DOHH2 (cell line): ENCODE measurements around the gene AMH.

Experiments used
- H3F3A ChIP-seq: fragments of 200-600 bp; sonication (generic), shearing (Covaris generic); 2 replicates; pipeline ENCODE4 v1.6.0; 2016; ENCODE audit warnings: antibody characterized with exemption, mild to moderate bottlenecking; ENCODE audit not compliant: control insufficient read depth, insufficient read depth
- H3K27ac ChIP-seq: fragments of 200-600 bp; sonication (generic); 2 replicates; pipeline ENCODE4 v1.5.1; 2014; ENCODE audit warnings: low read depth, mild to moderate bottlenecking, low read length, moderate library complexity
- H3K27me3 ChIP-seq: fragments of 200-600 bp; sonication (generic); 2 replicates; pipeline ENCODE4 v1.6.1; 2014; ENCODE audit warnings: mild to moderate bottlenecking, low read length, mixed read lengths; ENCODE audit not compliant: control insufficient read depth
- H3K36me3 ChIP-seq: fragments of 200-600 bp; sonication (generic); 2 replicates; pipeline ENCODE4 v1.6.1; 2014; ENCODE audit warnings: mild to moderate bottlenecking, low read length, moderate library complexity, mixed read lengths; ENCODE audit not compliant: control insufficient read depth
- H3K4me1 ChIP-seq: fragments of 200-600 bp; sonication (generic); 2 replicates; pipeline ENCODE4 v1.6.1; 2014; ENCODE audit warnings: mild to moderate bottlenecking, low read length, mixed read lengths; ENCODE audit not compliant: control insufficient read depth
- H3K4me2 ChIP-seq: fragments of 200-600 bp; sonication (generic); 2 replicates; pipeline ENCODE4 v1.6.0; 2014; ENCODE audit warnings: mild to moderate bottlenecking, low read length, moderate library complexity
- H3K4me3 ChIP-seq: fragments of 200-600 bp; sonication (generic); 2 replicates; pipeline ENCODE4 v1.5.1; 2014; ENCODE audit warnings: mild to moderate bottlenecking, low read length, mixed read lengths
- H3K79me2 ChIP-seq: fragments of 200-600 bp; sonication (generic); 2 replicates; pipeline ENCODE4 v1.6.1; 2014; ENCODE audit warnings: mild to moderate bottlenecking, low read length, mixed read lengths; ENCODE audit not compliant: control insufficient read depth
- H3K9me2 ChIP-seq: fragments of 200-600 bp; sonication (generic); replicated peaks from 2 replicates; pipeline ENCODE4 v1.6.1; 2014; ENCODE audit warnings: mild to moderate bottlenecking, low read length, mixed read lengths; ENCODE audit not compliant: control insufficient read depth
- H3K9me3 ChIP-seq: fragments of 200-600 bp; sonication (generic); 2 replicates; pipeline ENCODE4 v1.6.1; 2014; ENCODE audit warnings: antibody characterized with exemption, low read length, mixed read lengths; ENCODE audit not compliant: control insufficient read depth, insufficient read depth
- H4K20me1 ChIP-seq: fragments of 200-600 bp; sonication (generic); 2 replicates; pipeline ENCODE4 v1.6.0; 2014; ENCODE audit warnings: low read depth, mild to moderate bottlenecking, antibody characterized with exemption, low read length, moderate library complexity; ENCODE audit not compliant: control insufficient read depth, insufficient read depth
- CTCF ChIP-seq: fragments of 200-600 bp; sonication (generic); IDR thresholded peaks from one replicate; pipeline ENCODE4 v1.5.1; 2014; ENCODE audit warnings: antibody characterized with exemption, mild to moderate bottlenecking, low read depth, low read length; ENCODE audit not compliant: poor library complexity, severe bottlenecking
- EZH2phosphoT487 ChIP-seq: fragments of 200-600 bp; sonication (generic); IDR thresholded peaks from 2 replicates; pipeline ENCODE4 v1.6.1; 2017; ENCODE audit warnings: borderline replicate concordance, mild to moderate bottlenecking, antibody characterized with exemption, low read length, moderate library complexity, mixed read lengths

Gene AMH

DNA sequence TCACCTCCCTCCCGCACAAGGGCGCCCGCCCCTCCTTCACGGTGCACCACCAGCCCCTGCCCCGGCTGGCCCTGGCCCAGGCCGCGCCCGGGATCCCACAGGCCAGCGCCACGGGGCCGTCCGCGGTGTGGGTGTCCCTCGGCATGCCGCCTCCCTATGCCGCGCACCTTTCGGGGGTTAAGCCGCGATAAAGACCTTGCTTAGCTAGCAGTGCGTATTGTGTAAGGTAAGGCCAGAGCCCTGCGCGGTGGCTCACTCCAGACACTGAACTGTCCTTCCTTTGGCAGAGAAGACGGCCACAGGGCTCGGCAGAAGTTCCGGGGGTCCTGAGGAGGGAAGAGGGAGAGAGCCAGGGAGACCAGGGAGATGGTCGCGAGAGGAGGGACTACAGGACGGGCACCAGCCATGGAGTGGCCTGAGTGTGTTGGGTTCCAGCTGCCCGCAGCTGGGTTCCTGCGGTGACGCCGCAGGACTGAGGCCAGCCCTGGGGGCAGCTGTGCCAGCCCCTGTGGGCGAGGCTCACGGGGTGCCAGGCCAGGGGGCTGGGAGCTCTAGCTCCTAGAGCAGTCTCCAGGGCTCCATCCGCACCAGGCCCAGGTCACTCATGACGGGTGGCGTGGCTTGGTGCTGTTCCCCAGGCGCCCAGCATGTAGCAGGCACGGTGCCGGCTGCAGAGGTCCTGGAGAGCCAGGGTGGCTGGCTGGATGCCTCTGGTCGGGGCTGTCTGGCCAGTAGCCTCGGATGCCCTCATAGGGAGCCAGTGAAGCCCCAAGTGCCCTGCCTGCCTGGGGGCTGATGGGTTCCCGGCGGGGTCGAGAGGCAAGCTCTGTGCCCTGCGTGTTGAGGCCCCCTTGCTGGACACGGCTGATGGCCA is 20.7 kb upstream of the AMH start:
- 0 out of 2 replicates have a peak, but pooled peaks cover 3% of the 10 kb centered on the region for H4K20me1 ChIP-seq
- H3K4me2 ChIP-seq: peak overlapping the region; percentile 88
- H3F3A ChIP-seq: peaks cover 30% of the 10 kb centered on the region
- peaks cover 45% of the 10 kb centered on the region for H3K79me2 ChIP-seq
- H3K4me1 ChIP-seq: peaks cover 51% of the 10 kb centered on the region
- H3K36me3 ChIP-seq: peaks cover 94% of the 10 kb centered on the region
- peak overlapping the region; percentile 65 for H3K4me3 ChIP-seq
- TF ChIP-seq CTCF: no peak
- TF ChIP-seq EZH2phosphoT487: no peak
- no peaks in the 10 kb centered on the region for H3K9me2 ChIP-seq
- no peaks in the 10 kb centered on the region for H3K27me3 ChIP-seq
- no peaks in the 10 kb centered on the region for H3K9me3 ChIP-seq
- H3K27ac ChIP-seq: peak overlapping the region; percentile 90

DNA sequence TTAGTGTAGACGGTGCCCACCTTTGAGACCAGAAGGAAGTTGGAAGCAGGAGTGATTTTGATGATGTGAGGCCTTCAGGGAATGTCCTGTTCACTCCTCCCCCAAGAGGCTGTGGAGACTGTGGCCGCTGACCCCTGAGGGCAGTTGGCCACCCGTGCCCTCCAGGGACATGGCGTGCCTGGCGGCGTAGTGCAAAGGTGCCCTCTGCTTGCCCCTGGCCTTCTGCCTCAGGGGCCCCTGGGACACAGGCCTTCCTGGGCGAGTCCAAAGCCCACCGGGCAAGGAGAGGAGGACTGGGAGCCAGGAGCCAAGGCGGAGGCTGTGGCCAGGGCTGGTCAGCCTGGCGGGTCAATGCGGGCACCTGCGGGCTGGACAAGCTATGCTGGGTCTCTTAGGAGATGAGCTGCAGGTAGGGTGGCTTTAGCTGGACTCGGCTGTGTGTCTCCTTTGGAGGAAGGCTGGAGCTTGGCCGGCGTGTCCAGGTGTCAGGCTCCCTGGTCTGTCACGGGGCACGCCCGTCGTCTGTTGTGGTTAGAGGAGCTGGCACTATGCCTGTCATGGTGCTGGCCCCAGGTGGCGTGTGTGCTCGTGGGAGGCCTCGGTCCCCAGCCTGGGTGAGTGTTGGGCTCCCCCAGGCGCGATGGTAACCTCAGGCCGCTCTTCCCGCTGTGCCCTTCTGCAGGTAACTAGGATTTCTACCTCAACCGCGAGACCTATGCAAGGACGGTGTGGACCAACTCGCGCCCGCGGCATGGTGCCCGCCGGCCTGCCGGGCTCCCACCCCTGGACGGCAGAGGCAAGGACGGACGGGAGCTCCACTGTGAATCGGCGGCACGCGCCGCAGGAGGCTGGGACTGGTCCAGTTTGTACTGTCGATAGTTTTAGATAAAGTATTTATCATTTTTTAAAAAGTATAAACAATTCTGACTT is 19.8 kb upstream of the AMH start:
- no peaks in the 10 kb centered on the region for H3K9me3 ChIP-seq
- peaks cover 55% of the 10 kb centered on the region for H3K79me2 ChIP-seq
- H3K27ac ChIP-seq: 0 out of 2 replicates have a peak overlapping the region, but pooled peaks have one; percentile 90
- H3K9me2 ChIP-seq: no peaks in the 10 kb centered on the region
- TF ChIP-seq CTCF: no peak
- no peak for TF ChIP-seq EZH2phosphoT487
- 0 out of 2 replicates have a peak, but pooled peaks cover 3% of the 10 kb centered on the region for H4K20me1 ChIP-seq
- H3K4me1 ChIP-seq: peaks cover 51% of the 10 kb centered on the region
- peaks cover 28% of the 10 kb centered on the region for H3F3A ChIP-seq
- no peak overlapping the region for H3K4me3 ChIP-seq
- H3K27me3 ChIP-seq: no peaks in the 10 kb centered on the region
- H3K4me2 ChIP-seq: peak overlapping the region; percentile 88; the same call in 1 of the 2 replicates
- H3K36me3 ChIP-seq: peaks cover 95% of the 10 kb centered on the region

DNA sequence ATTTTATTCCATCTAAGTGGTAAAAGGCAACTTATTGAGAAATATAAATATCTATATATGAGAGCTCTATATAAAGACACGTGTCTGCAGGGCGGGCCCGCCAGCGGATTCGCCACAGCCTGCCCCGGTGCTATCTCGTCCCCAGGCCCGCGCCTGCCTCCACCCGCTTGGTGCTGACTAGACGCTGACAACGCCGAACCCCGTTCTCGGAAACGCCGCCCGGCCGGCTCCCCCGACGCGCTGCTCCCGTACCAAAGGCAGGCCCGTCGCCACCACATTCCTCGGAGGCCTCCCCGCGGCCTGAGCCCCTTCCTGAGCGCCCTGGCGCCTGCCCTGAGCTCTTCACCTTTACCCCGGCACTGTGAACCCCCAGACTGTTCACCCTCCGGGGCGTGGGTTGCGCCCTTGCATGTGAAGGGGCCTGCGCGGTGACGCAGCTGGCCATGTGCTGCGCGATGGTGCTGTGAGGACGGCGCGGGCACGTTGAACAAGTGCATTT is 19.0 kb upstream of the AMH start:
- peaks cover 90% of the 10 kb centered on the region for H3K36me3 ChIP-seq
- H3K4me3 ChIP-seq: no peak overlapping the region
- H3K27me3 ChIP-seq: no peaks in the 10 kb centered on the region
- H3K4me1 ChIP-seq: peaks cover 55% of the 10 kb centered on the region
- H3K9me3 ChIP-seq: no peaks in the 10 kb centered on the region
- H3F3A ChIP-seq: peaks cover 28% of the 10 kb centered on the region
- H3K27ac ChIP-seq: no peak overlapping the region
- TF ChIP-seq CTCF: no peak
- no peak for TF ChIP-seq EZH2phosphoT487
- H3K79me2 ChIP-seq: peaks cover 62% of the 10 kb centered on the region
- H4K20me1 ChIP-seq: 0 out of 2 replicates have a peak, but pooled peaks cover 3% of the 10 kb centered on the region
- H3K4me2 ChIP-seq: no peak overlapping the region
- H3K9me2 ChIP-seq: no peaks in the 10 kb centered on the region
